Neural cell (in vitro differentiated cells): Measurements from ENCODE around the gene IQCH.

Experiments
- EZH2 ChIP-seq: fragments of 200-600, 300-800 bp; shearing (Covaris generic), sonication (generic); IDR thresholded peaks from 2 replicates; pipeline ENCODE4 v1.6.1; 2014; ENCODE audit warnings: antibody characterized with exemption, low read length, borderline replicate concordance, mild to moderate bottlenecking; ENCODE audit not compliant: insufficient read depth, poor library complexity, severe bottlenecking
- MXI1 ChIP-seq: fragments of 450-650 bp; conservative IDR thresholded peaks from 2 replicates; pipeline ENCODE4 v1.6.1; 2014; ENCODE audit warnings: antibody characterized with exemption, mild to moderate bottlenecking; ENCODE audit not compliant: poor library complexity, severe bottlenecking
- POLR2AphosphoS5 ChIP-seq: IDR thresholded peaks from 2 replicates; pipeline ENCODE4 v1.6.1; 2012
- SMC3 ChIP-seq: fragments of 450-650 bp; conservative IDR thresholded peaks from 2 replicates; pipeline ENCODE4 v1.6.1; 2014; ENCODE audit warnings: antibody characterized with exemption, mild to moderate bottlenecking, moderate library complexity; ENCODE audit not compliant: poor library complexity
- TAF1 ChIP-seq: IDR thresholded peaks from 2 replicates; pipeline ENCODE4 v1.6.1; 2012; ENCODE audit warnings: low read depth
- TF ChIP-seq, protein P1 (sequence below): fragments of 450-650 bp; IDR thresholded peaks from 2 replicates; pipeline ENCODE4 v1.5.1; 2014; ENCODE audit warnings: antibody characterized with exemption, mild to moderate bottlenecking, moderate library complexity; ENCODE audit not compliant: poor library complexity, severe bottlenecking
- TF ChIP-seq, protein P2 (sequence below): IDR thresholded peaks from 2 replicates; pipeline ENCODE4 v1.6.1; 2012; ENCODE audit warnings: borderline replicate concordance

DNA sequence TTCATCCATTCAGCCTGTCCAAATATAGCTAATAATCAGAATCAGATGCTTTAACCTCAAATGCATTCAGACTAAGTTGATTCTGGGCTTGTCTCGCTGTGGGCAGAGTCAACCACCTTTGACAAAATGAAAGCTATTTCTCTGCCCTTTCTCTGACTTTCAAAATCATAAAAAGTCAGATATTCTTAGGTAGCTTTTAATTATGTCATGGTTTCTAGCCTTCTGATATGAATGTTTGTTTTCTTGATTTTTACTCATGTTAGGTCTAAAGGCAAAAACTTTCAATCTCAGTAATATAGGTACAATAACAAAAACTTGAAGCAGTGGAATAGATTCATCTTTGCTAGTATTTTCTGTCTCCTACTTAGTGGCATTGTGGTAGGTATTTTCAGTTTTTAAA is 241.0 kb downstream of the IQCH start:
- no peak for TF ChIP-seq SMC3
- TF ChIP-seq, protein P1, sequence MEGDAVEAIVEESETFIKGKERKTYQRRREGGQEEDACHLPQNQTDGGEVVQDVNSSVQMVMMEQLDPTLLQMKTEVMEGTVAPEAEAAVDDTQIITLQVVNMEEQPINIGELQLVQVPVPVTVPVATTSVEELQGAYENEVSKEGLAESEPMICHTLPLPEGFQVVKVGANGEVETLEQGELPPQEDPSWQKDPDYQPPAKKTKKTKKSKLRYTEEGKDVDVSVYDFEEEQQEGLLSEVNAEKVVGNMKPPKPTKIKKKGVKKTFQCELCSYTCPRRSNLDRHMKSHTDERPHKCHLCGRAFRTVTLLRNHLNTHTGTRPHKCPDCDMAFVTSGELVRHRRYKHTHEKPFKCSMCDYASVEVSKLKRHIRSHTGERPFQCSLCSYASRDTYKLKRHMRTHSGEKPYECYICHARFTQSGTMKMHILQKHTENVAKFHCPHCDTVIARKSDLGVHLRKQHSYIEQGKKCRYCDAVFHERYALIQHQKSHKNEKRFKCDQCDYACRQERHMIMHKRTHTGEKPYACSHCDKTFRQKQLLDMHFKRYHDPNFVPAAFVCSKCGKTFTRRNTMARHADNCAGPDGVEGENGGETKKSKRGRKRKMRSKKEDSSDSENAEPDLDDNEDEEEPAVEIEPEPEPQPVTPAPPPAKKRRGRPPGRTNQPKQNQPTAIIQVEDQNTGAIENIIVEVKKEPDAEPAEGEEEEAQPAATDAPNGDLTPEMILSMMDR = no peak
- TF ChIP-seq, protein P2, sequence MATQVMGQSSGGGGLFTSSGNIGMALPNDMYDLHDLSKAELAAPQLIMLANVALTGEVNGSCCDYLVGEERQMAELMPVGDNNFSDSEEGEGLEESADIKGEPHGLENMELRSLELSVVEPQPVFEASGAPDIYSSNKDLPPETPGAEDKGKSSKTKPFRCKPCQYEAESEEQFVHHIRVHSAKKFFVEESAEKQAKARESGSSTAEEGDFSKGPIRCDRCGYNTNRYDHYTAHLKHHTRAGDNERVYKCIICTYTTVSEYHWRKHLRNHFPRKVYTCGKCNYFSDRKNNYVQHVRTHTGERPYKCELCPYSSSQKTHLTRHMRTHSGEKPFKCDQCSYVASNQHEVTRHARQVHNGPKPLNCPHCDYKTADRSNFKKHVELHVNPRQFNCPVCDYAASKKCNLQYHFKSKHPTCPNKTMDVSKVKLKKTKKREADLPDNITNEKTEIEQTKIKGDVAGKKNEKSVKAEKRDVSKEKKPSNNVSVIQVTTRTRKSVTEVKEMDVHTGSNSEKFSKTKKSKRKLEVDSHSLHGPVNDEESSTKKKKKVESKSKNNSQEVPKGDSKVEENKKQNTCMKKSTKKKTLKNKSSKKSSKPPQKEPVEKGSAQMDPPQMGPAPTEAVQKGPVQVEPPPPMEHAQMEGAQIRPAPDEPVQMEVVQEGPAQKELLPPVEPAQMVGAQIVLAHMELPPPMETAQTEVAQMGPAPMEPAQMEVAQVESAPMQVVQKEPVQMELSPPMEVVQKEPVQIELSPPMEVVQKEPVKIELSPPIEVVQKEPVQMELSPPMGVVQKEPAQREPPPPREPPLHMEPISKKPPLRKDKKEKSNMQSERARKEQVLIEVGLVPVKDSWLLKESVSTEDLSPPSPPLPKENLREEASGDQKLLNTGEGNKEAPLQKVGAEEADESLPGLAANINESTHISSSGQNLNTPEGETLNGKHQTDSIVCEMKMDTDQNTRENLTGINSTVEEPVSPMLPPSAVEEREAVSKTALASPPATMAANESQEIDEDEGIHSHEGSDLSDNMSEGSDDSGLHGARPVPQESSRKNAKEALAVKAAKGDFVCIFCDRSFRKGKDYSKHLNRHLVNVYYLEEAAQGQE = no peak
- no peak for TF ChIP-seq POLR2AphosphoS5
- no peak for TF ChIP-seq EZH2
- TF ChIP-seq MXI1 = no peak
- TF ChIP-seq TAF1 = no peak
